ENCODE measurements around the gene DNAJB7. TPM values are rescaled to one million over a fixed set of nuclear protein-coding genes. Genes with fewer than 3 reads are reported as not detected.

DNAJB7 gene
- total RNA-seq, 1 experiment from 2014 or later = not detected

- peaks cover 10% of the 10 kb centered on the region for H3K23me2 ChIP-seq (ENCODE audit: insufficient read length, low read depth, low read length, poor library complexity, severe bottlenecking)
- no peak within 1 kb of the TSS for H3K23ac ChIP-seq (ENCODE audit: insufficient read length, low read depth, low read length)
- no peak within 1 kb of the TSS for H2BK12ac ChIP-seq (ENCODE audit: insufficient read length, low read depth, low read length)
- H3K27ac ChIP-seq (ENCODE audit: insufficient read length, low read depth, low read length) = no peak within 1 kb of the TSS
- H3K27me3 ChIP-seq (ENCODE audit: insufficient read depth, low read length) = no peaks in the 10 kb centered on the region
- peaks cover 9% of the 10 kb centered on the region for H3K79me1 ChIP-seq (ENCODE audit: insufficient read depth, low read depth, low read length, poor library complexity, severe bottlenecking)
- DNase-seq = peak; percentile 95
- H3K4ac ChIP-seq (ENCODE audit: low read depth, low read length) = no peak within 1 kb of the TSS
- H2BK120ac ChIP-seq (ENCODE audit: low read depth, low read length, poor library complexity, severe bottlenecking) = no peak within 1 kb of the TSS
- H3K9me3 ChIP-seq (ENCODE audit: control insufficient read depth, low read depth, low read length) = no peaks in the 10 kb centered on the region
- H4K91ac ChIP-seq (ENCODE audit: insufficient read length, low read depth, low read length) = no peak within 1 kb of the TSS
- no peak within 1 kb of the TSS for H4K5ac ChIP-seq (ENCODE audit: insufficient read length, low read depth, low read length)
- no peak within 1 kb of the TSS for H2BK20ac ChIP-seq (ENCODE audit: low read depth, low read length, poor library complexity, severe bottlenecking)
- no peak within 1 kb of the TSS; the same call in 1 of the 2 replicates for H2BK15ac ChIP-seq (ENCODE audit: low read depth, low read length)
- WGBS (ENCODE audit: extremely low coverage, insufficient read length, low lambda C conversion rate) = no CpG with 5 or more reads among the region's 61 CpGs
- no peak within 1 kb of the TSS for H4K8ac ChIP-seq (replicated peaks; ENCODE audit: insufficient read length, low read depth, low read length)
- Mint-ChIP-seq H3K27ac (peak within 1 kb of the TSS; percentile 89 to 97 (median 91)), H3K36me3 (ENCODE audit: insufficient read depth in 1 of 3, low read depth in 3 of 3) (peaks cover 0 to 12% (median 7%) of the 10 kb centered on the region in 3 experiments; a peak in 4 of 7 replicates), H3K9me3 (no peaks in the 10 kb centered on the region), H3K27me3 (ENCODE audit: low read depth) (no peaks in the 10 kb centered on the region; the same call in 1 of the 2 replicates), H3K4me3 (peak within 1 kb of the TSS; percentile 96 to 97), H3K4me1 (peaks cover 23% of the 10 kb centered on the region in 2 experiments)
- peak within 1 kb of the TSS; percentile 70 for H3K9ac ChIP-seq (ENCODE audit: extremely low read depth, insufficient read length, low read length)
- peak; percentile 41; the same call in 2 of the 3 replicates for TF ChIP-seq CTCF (conservative IDR thresholded peaks at IDR 0.05)
- no peak within 1 kb of the TSS for H3T11ph ChIP-seq (ENCODE audit: low read length)
- H2AFZ ChIP-seq (ENCODE audit: low read length) = peak within 1 kb of the TSS; percentile 94
- H4K20me1 ChIP-seq (ENCODE audit: control insufficient read depth, insufficient read depth, insufficient read length) = no peaks in the 10 kb centered on the region
- peaks cover 3% of the 10 kb centered on the region; the same call in 1 of the 2 replicates for H3K4me1 ChIP-seq (ENCODE audit: insufficient read depth, low read length)
- peak within 1 kb of the TSS; percentile 54 for H3K14ac ChIP-seq (ENCODE audit: insufficient read depth, low read length)
- no peak within 1 kb of the TSS for H3K56ac ChIP-seq (ENCODE audit: insufficient read length, low read depth, low read length)
- H2BK5ac ChIP-seq (ENCODE audit: insufficient read length, low read length) = no peak within 1 kb of the TSS
- no peak within 1 kb of the TSS for H2AK5ac ChIP-seq (ENCODE audit: insufficient read length, low read length)
- H3K4me2 ChIP-seq (ENCODE audit: insufficient read depth, insufficient read length, low read length) = peak within 1 kb of the TSS; percentile 87
- H3K18ac ChIP-seq (ENCODE audit: insufficient read length, low read depth, low read length) = peak within 1 kb of the TSS; percentile 74
- peaks cover 13% of the 10 kb centered on the region; the same call in 1 of the 2 replicates for H3K79me2 ChIP-seq (ENCODE audit: insufficient read depth, low read length)
Measured at GRCh38 chr22:40818747-40819598, 42.9 kb downstream of the DNAJB7 start, which contains the start of gene SLC25A17. TSS of gene SLC25A17 (minus strand) at chr22:40819346. CDS start at chr22:40819248, 98 bp downstream.
